Esophagus squamous epithelium (tissue), 4 donors: ENCODE data around the gene DDI2.

Experiments
- POLR2A ChIP-seq, 4 donors: fragments of 450-650 bp; IDR thresholded peaks; one replicate each; pipeline ENCODE4 v1.6.1; 2017; ENCODE audit warnings: antibody characterized with exemption in 4 of 4, mild to moderate bottlenecking in 4 of 4, moderate library complexity in 3 of 4
- TF ChIP-seq, protein P1 (sequence below), 6 experiments: fragments of 450-650 bp in 4 of 6; fragments of 200-600 bp in 2 of 6; sonication (generic) in 2 of 6; IDR thresholded peaks; one replicate each; pipeline ENCODE4 v1.5.1; 2016 to 2019; ENCODE audit warnings: antibody characterized with exemption in 6 of 6, mild to moderate bottlenecking in 4 of 6, moderate library complexity in 4 of 6

DNA sequence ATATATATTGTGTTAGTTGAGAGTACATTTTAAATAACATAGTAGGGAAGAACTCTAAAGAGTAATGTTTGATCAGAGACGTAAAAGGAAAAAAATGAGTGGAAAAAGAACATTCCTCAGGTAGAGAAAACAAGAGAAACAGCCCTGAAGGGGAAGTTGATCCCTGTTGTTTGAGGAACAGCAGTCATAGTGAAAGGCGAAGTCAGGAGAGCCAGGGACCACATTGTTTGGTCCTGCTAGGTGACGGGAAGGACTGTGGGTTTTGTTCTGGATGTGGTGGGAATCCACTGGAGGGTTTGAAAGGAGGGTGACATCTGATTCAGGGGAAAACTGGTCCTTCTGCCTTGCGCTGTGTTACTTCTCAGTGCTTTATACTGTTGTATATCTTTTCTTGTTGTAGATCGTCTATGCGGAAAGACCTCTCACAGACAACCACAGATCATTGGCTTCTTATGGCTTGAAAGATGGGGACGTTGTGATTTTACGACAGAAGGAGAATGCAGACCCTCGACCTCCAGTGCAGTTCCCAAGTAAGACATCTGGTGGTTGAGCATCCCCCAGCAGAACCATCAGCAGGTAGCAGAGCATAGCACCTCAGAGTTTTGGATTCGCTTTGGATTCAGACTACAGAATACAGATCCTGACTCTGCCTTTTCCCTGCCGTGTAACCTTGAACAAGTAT, 9.2 kb downstream of the DDI2 start:
- TF ChIP-seq, protein P1, sequence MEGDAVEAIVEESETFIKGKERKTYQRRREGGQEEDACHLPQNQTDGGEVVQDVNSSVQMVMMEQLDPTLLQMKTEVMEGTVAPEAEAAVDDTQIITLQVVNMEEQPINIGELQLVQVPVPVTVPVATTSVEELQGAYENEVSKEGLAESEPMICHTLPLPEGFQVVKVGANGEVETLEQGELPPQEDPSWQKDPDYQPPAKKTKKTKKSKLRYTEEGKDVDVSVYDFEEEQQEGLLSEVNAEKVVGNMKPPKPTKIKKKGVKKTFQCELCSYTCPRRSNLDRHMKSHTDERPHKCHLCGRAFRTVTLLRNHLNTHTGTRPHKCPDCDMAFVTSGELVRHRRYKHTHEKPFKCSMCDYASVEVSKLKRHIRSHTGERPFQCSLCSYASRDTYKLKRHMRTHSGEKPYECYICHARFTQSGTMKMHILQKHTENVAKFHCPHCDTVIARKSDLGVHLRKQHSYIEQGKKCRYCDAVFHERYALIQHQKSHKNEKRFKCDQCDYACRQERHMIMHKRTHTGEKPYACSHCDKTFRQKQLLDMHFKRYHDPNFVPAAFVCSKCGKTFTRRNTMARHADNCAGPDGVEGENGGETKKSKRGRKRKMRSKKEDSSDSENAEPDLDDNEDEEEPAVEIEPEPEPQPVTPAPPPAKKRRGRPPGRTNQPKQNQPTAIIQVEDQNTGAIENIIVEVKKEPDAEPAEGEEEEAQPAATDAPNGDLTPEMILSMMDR (IDR thresholded peaks at IDR 0.05), result no peak
- TF ChIP-seq POLR2A (IDR thresholded peaks at IDR 0.05), result no peak
